ENCODE results near the gene ZG16B.

The ZG16B gene

GRCh38 chr16:2867987-2868789 lies 38.1 kb downstream of the ZG16B start:
- peak; percentile 97 for DNase-seq (ENCODE audit: low spot score)

- no peak for DNase-seq (ENCODE audit: low spot score)
Measured at GRCh38 chr16:2871926-2872325, 41.8 kb downstream of the ZG16B start.

DNA sequence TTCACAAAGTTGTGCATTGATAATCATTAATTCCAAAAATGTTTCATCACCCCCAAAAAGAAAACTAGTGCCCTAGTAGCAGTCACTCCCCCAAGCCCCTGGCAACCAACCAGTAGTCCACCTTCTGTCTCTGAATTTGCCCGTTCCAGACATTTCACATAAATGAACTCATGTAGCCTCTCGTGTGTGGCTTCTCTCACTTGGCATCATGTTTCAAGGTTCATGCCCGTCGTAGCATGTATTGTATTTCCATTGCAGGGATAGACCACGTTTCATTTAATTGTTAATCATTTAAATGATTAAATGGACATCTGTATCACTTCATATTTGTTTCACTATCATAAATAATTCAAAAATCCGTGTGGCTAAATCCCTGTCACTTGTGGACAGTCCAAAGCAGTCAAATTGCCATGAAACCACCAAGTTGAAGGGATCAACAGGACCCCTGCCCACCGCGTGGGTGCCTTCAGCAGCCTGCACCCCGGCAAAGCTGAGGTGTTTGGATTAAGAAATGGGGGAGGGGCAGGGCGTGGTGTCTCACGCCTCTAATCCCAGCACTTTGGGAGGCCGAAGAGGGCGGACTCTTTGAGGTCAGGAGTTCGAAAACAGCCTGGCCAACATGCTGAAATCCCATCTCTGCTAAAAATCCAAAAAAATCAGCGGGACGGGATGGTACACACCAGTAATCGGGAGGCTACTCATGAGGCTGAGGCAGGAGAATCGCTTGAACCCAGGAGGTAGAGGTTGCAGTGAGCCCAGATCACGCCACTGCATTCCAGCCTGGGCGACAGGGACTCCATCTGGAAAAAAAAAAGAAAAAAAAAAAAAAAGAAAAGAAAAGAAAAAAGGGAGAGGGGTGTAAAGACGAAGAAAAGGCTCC lies 44.2 kb downstream of the ZG16B start:
- no peak for DNase-seq (ENCODE audit: low spot score)

- peak; percentile 78 for DNase-seq (ENCODE audit: low spot score)
Measured at GRCh38 chr16:2874912-2875362, 44.8 kb downstream of the ZG16B start.

DNA sequence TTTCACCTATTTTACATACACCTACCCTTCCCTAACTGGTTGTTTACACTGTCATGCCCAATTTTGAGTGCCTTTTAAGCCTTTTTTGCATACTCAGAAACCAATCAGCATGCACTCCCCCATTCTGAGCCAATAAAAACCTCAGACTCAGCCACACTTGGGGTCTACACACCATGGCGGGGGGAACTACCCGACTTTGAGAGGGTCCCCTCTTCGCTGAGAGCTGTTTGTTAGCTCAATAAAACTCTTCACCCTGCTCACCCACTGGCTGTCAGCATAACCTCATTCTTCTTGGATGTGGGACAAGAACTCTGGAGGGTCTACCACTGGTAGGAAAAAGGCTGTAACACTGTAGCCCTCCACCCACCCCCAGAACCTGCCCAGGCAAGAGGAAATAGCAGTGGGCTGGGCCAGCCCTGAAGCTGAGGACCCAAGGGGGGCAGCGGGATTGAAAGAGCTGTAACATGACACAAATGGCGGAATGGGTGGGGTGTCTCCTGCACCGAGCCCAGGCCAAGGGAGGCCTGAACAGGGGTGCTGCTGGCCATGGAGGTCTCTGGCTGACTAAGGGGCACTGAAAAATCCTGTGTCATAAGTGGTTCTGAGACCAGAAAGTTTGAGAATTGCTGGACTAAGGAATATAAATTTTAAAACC lies 49.9 kb downstream of the ZG16B start:
- DNase-seq (ENCODE audit: low spot score) = no peak
